HL-60/S4 treated with phorbol 12-myristate 13-acetate at 8.2 ng/mL for 4 days and 3 days (cell line): ENCODE data around the gene TIAM1.

Experiments
- in situ Hi-C: fragments of 300-500 bp; cut with MboI; formaldehyde crosslinking; loops from 2 replicates; pipeline ENCODE4 v1.15.0; 2022; ENCODE audit warnings: low sequenced_read_pairs

TIAM1 gene

GRCh38 chr21:31343680-31344480 lies at the start of gene TIAM1:
TIAM1 (minus strand) TSS chr21:31344261; CDS start chr21:31266972, 77,289 bp downstream.
- in situ Hi-C loops: no loop called here

GRCh38 chr21:31387560-31388186 lies 43.6 kb upstream of the TIAM1 start:
- in situ Hi-C loops: no loop called here

- in situ Hi-C loops: no loop called here
These were observed 41.9 kb upstream of the TIAM1 start for GRCh38 chr21:31386006-31386405.

GRCh38 chr21:31383770-31384169 lies 39.7 kb upstream of the TIAM1 start:
- in situ Hi-C loops: no loop called here

- in situ Hi-C loops: no loop called here
These were observed 38.0 kb upstream of the TIAM1 start for GRCh38 chr21:31382060-31382459.

- in situ Hi-C loops: no loop called here
These were observed 32.2 kb upstream of the TIAM1 start for GRCh38 chr21:31376301-31376700.

GRCh38 chr21:31374395-31374794 lies 30.3 kb upstream of the TIAM1 start:
- in situ Hi-C loops: no loop called here

- in situ Hi-C loops: no loop called here
These were observed 28.4 kb upstream of the TIAM1 start for GRCh38 chr21:31372471-31372765.

GRCh38 chr21:31371715-31372470 lies 27.8 kb upstream of the TIAM1 start:
- in situ Hi-C loops: no loop called here

GRCh38 chr21:31370893-31371544 lies 27.0 kb upstream of the TIAM1 start:
- in situ Hi-C loops: no loop called here

GRCh38 chr21:31370281-31370892 lies 26.3 kb upstream of the TIAM1 start:
- in situ Hi-C loops: no loop called here

- in situ Hi-C loops: no loop called here
These were observed 24.3 kb upstream of the TIAM1 start for GRCh38 chr21:31368361-31368760.

- in situ Hi-C loops: no loop called here
These were observed 23.7 kb upstream of the TIAM1 start for GRCh38 chr21:31367801-31368200.

- in situ Hi-C loops: no loop called here
These were observed 22.8 kb upstream of the TIAM1 start for GRCh38 chr21:31366825-31367224.

- in situ Hi-C loops: no loop called here
These were observed 20.3 kb upstream of the TIAM1 start for GRCh38 chr21:31364253-31364945.

- in situ Hi-C loops: no loop called here
These were observed 19.7 kb upstream of the TIAM1 start for GRCh38 chr21:31363720-31364119.

- in situ Hi-C loops: no loop called here
These were observed 16.7 kb upstream of the TIAM1 start for GRCh38 chr21:31360717-31361116.

- in situ Hi-C loops: no loop called here
These were observed 14.1 kb upstream of the TIAM1 start for GRCh38 chr21:31358158-31358557.

- in situ Hi-C loops: no loop called here
These were observed 12.4 kb upstream of the TIAM1 start for GRCh38 chr21:31356440-31356839.
